Measurements from ENCODE around the gene CRYGB.

DNA sequence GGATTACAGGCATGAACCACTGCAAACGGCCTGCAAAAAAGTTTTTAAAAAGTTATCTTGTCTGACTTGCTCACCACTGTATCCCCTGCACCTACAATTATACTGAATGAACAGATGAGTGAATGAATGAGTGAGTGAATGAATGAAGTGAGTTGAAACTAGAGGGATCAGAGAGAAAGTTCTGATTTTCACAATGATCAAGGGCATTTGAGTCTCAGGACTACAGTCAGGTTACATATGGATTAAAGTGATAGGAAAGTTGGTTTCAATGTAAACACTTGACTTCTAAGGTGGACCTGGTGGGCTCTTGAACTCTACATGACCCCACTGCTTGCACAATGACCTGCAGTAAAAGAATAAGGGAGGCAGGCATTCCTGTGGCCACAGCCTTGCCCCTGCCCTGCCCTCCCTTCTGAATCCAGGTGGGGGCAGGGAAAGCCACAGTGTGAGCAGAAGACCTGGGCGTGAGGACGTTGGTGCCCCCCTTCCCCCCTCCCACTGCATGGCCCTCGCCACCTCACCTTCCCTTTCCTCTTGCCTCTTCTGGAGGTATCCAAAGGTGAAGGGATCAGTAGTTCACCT lies 33.2 kb upstream of the CRYGB start:
- TF ChIP-seq POLR2A (IDR thresholded peaks at IDR 0.05; ENCODE audit: extremely low read depth, insufficient read length) (no peak), CTCF (IDR thresholded peaks at IDR 0.05; ENCODE audit: low read depth, low read length) (no peak), MYC (IDR thresholded peaks at IDR 0.05; ENCODE audit: low read depth, low read length) (no peak)
- TF ChIP-seq, protein P1, sequence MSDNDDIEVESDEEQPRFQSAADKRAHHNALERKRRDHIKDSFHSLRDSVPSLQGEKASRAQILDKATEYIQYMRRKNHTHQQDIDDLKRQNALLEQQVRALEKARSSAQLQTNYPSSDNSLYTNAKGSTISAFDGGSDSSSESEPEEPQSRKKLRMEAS (IDR thresholded peaks at IDR 0.05; ENCODE audit: low read depth, low read length): no peak
